Measurements from ENCODE around the gene SLC25A52.
A peak's percentile ranks its signal among the peaks of the same experiment; 100 is the strongest.
"Not testable (repeated sequence)": the region's sequence is repeated elsewhere in the genome, so short reads cannot be mapped to it uniquely, and the experiment has no call there.

SLC25A52 gene

GRCh38 chr18:31740180-31740579, 20.5 kb downstream of the SLC25A52 start:
- no peak overlapping the region for H3K4me3 ChIP-seq (ENCODE audit: low read depth, low read length)
- DNase-seq (ENCODE audit: low read depth) = no peak
- TF ChIP-seq CTCF (IDR thresholded peaks at IDR 0.05; ENCODE audit: low read depth, low read length, missing control alignments) = no peak

- H3K4me3 ChIP-seq (ENCODE audit: low read depth, low read length) = no peak overlapping the region
- no peak for TF ChIP-seq CTCF (IDR thresholded peaks at IDR 0.05; ENCODE audit: low read depth, low read length, missing control alignments)
- DNase-seq (ENCODE audit: low read depth) = no peak
Observed at GRCh38 chr18:31739651-31740050, 21.0 kb downstream of the SLC25A52 start.

GRCh38 chr18:31738460-31739407, 21.9 kb downstream of the SLC25A52 start:
- TF ChIP-seq CTCF (IDR thresholded peaks at IDR 0.05; ENCODE audit: low read depth, low read length, missing control alignments) = no peak
- no peak for DNase-seq (ENCODE audit: low read depth)
- H3K4me3 ChIP-seq (ENCODE audit: low read depth, low read length) = no peak overlapping the region

- DNase-seq (ENCODE audit: low read depth) = peak; percentile 10
- TF ChIP-seq CTCF (IDR thresholded peaks at IDR 0.05; ENCODE audit: low read depth, low read length, missing control alignments) = no peak
- no peak overlapping the region for H3K4me3 ChIP-seq (ENCODE audit: low read depth, low read length)
Observed at GRCh38 chr18:31736630-31737029, 24.1 kb downstream of the SLC25A52 start.

- DNase-seq (ENCODE audit: low read depth) = no peak
Observed at GRCh38 chr18:31731628-31732027, 29.1 kb downstream of the SLC25A52 start.

GRCh38 chr18:31729196-31729595, 31.5 kb downstream of the SLC25A52 start:
- DNase-seq (ENCODE audit: low read depth); H3K4me3 ChIP-seq (ENCODE audit: low read depth, low read length): not testable (repeated sequence)

More at GRCh38 chr18:31731628-31732027, 29.1 kb downstream of the SLC25A52 start:
- TF ChIP-seq CTCF (IDR thresholded peaks at IDR 0.05; ENCODE audit: low read depth, low read length, missing control alignments) = no peak
- H3K4me3 ChIP-seq (ENCODE audit: low read depth, low read length) = no peak overlapping the region

- no peak for DNase-seq (ENCODE audit: low read depth)
- H3K4me3 ChIP-seq (ENCODE audit: low read depth, low read length) = peak overlapping the region; percentile 56
- no peak for TF ChIP-seq CTCF (IDR thresholded peaks at IDR 0.05; ENCODE audit: low read depth, low read length, missing control alignments)
Observed at GRCh38 chr18:31723990-31724711, 36.5 kb downstream of the SLC25A52 start.

Data from GM12864 (cell line).